ENCODE data around the gene KDM8.
"Not testable (repeated sequence)": the region's sequence is repeated elsewhere in the genome, so short reads cannot be mapped to it uniquely, and the experiment has no call there.

Gene KDM8

DNA sequence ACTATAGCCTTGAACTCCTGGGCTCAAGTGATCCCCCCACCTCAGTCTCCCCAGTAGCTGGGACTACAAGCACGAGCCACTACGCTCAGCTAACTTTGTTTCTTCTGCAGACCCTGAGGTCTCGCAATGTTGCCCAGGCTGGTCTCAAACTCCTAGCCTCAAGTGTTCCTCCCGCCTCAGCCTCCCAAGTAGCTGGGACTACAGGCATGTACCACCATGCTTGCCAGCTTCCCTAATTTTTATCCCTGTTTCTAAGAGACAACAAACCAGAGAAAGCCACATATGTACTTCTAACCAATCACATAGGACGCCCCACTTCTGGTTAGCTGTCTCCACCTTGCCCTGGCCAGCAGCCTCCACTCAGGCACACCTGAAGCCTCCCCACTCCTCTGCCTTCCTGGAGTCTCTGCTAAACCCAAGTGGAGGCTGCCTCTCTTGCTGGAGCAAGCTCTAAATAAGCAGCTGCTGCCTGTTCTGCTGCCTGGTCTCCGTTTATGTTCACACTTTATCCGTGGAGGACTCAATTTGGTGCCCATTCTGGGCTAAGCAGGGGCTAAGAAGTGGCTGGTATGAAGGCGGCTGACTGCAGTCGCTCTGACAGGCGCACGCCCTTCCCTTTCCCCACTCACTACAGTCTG, 40.5 kb downstream of the KDM8 start:
- Histone ChIP-seq H3K9ac (ENCODE audit: low read length) (no peak overlapping the region), H2AK5ac (ENCODE audit: low read length) (no peak overlapping the region), H3K4me1 (ENCODE audit: control insufficient read depth, low read depth, low read length) (peaks cover 5% of the 10 kb centered on the region), H3K18ac (ENCODE audit: low read length) (no peak overlapping the region), H2BK120ac (ENCODE audit: low read depth, low read length) (no peak overlapping the region), H3K4ac (ENCODE audit: low read depth, low read length) (no peak overlapping the region), H4K8ac (ENCODE audit: low read depth, low read length) (no peak overlapping the region), H3K36me3 (ENCODE audit: control insufficient read depth, insufficient read depth, low read length) (no peaks in the 10 kb centered on the region), H3K56ac (ENCODE audit: low read length) (no peak overlapping the region), H2BK15ac (replicated peaks; ENCODE audit: low read depth) (no peak overlapping the region), H3K4me2 (ENCODE audit: low read length) (no peak overlapping the region), H3K27me3 (ENCODE audit: insufficient read depth, low read length, poor library complexity) (no peaks in the 10 kb centered on the region), H3K4me3 (ENCODE audit: low read length) (no peak overlapping the region), H3K79me1 (ENCODE audit: low read length) (no peaks in the 10 kb centered on the region), H3K79me2 (ENCODE audit: control insufficient read depth, insufficient read depth, low read length) (no peaks in the 10 kb centered on the region), H4K5ac (ENCODE audit: low read length) (no peak overlapping the region), H3K27ac (ENCODE audit: low read depth, low read length) (no peak overlapping the region), H2BK5ac (ENCODE audit: low read length) (no peak overlapping the region), H3K23ac (ENCODE audit: low read length) (no peak overlapping the region)
- WGBS (ENCODE audit: extremely low coverage, insufficient coverage, low lambda C conversion rate): no CpG with 5 or more reads among the region's 11 CpGs
- no peak for DNase-seq

DNA sequence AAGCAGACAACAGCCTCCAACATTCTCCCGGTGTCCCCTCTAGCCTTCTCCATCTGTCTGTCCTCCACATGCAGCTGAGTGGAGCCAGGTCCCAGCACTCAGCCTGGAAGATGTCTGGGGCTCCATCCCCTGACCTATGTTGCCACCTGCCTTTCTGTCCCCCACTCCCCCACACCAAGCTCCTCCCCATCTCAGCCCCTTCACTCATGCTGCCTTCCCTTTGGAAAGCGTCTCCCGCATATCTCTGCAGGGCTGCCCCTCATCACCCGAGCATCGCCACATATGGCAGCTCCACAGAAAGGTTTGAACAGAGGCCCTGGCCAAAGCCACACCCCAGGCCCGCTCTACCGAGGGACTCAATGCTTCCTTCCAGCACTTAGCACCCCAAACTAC, 41.0 kb downstream of the KDM8 start:
- no peak overlapping the region for H3K18ac ChIP-seq (ENCODE audit: low read length)
- H2BK5ac ChIP-seq (ENCODE audit: low read length): no peak overlapping the region
- no peak overlapping the region for H3K9ac ChIP-seq (ENCODE audit: low read length)
- H3K79me2 ChIP-seq (ENCODE audit: control insufficient read depth, insufficient read depth, low read length): no peaks in the 10 kb centered on the region
- no peak overlapping the region for H3K56ac ChIP-seq (ENCODE audit: low read length)
- H4K8ac ChIP-seq (ENCODE audit: low read depth, low read length): no peak overlapping the region
- H3K4me2 ChIP-seq (ENCODE audit: low read length): no peak overlapping the region
- no peak overlapping the region for H3K27ac ChIP-seq (ENCODE audit: low read depth, low read length)
- H3K27me3 ChIP-seq (ENCODE audit: insufficient read depth, low read length, poor library complexity): no peaks in the 10 kb centered on the region
- H3K79me1 ChIP-seq (ENCODE audit: low read length): no peaks in the 10 kb centered on the region
- no peak for DNase-seq
- peaks cover 5% of the 10 kb centered on the region for H3K4me1 ChIP-seq (ENCODE audit: control insufficient read depth, low read depth, low read length)
- no peaks in the 10 kb centered on the region for H3K36me3 ChIP-seq (ENCODE audit: control insufficient read depth, insufficient read depth, low read length)
- no peak overlapping the region for H3K4ac ChIP-seq (ENCODE audit: low read depth, low read length)
- no CpG with 5 or more reads among the region's 7 CpGs for WGBS (ENCODE audit: extremely low coverage, insufficient coverage, low lambda C conversion rate)
- H2AK5ac ChIP-seq (ENCODE audit: low read length): no peak overlapping the region
- no peak overlapping the region for H3K23ac ChIP-seq (ENCODE audit: low read length)
- H4K5ac ChIP-seq (ENCODE audit: low read length): no peak overlapping the region
- H2BK120ac ChIP-seq (ENCODE audit: low read depth, low read length): no peak overlapping the region
- no peak overlapping the region for H2BK15ac ChIP-seq (replicated peaks; ENCODE audit: low read depth)
- no peak overlapping the region for H3K4me3 ChIP-seq (ENCODE audit: low read length)

DNA sequence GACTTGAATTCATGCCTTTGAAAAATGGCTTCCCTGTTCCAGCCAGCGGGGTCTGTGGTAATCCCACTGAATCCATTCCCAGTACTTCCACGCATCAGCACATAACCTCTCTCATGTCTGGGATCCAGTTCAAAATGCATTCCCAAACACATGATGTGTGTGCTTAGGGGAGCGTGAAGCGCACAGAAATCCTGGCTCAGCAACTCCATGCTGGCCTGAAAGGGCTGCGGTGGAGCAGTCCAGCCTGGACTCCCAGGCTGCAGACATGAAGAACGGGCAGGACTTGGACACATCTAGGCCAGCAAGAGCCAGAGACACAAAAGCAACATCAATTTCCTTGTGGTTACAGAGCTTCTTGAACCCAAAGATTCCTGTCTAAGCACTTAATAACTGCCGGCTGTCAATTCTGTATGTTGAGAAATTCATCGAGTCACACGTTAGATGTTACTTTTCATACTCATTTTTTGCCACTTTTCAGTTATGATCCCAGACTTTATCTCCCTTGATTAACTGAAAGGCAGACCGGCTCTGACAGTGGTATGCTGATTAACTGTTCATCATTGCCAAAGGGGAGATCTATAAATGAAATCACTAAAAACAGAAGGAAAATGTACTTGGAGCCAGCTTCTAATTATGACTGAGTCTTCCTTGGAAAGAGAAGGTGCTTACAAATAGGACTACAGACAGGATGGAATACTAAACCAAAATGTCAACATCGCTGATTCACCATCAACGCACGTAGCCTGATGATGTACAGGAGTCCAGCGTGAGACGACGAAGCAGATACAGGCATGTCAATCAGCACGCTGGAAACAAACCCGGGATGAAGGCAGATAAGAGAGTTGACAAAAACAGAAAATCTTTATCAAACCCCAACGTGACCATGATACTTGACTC, 42.2 kb downstream of the KDM8 start:
- H2BK15ac ChIP-seq (replicated peaks; ENCODE audit: low read depth): no peak overlapping the region
- no peak overlapping the region for H3K27ac ChIP-seq (ENCODE audit: low read depth, low read length)
- no peaks in the 10 kb centered on the region for H3K79me2 ChIP-seq (ENCODE audit: control insufficient read depth, insufficient read depth, low read length)
- H4K5ac ChIP-seq (ENCODE audit: low read length): no peak overlapping the region
- H2BK5ac ChIP-seq (ENCODE audit: low read length): no peak overlapping the region
- H2AK5ac ChIP-seq (ENCODE audit: low read length): no peak overlapping the region
- peaks cover 5% of the 10 kb centered on the region for H3K4me1 ChIP-seq (ENCODE audit: control insufficient read depth, low read depth, low read length)
- H3K79me1 ChIP-seq (ENCODE audit: low read length): no peaks in the 10 kb centered on the region
- no peak overlapping the region for H3K4me2 ChIP-seq (ENCODE audit: low read length)
- WGBS (ENCODE audit: extremely low coverage, insufficient coverage, low lambda C conversion rate): no CpG with 5 or more reads among the region's 19 CpGs
- no peak overlapping the region for H3K18ac ChIP-seq (ENCODE audit: low read length)
- no peak overlapping the region for H2BK120ac ChIP-seq (ENCODE audit: low read depth, low read length)
- H3K36me3 ChIP-seq (ENCODE audit: control insufficient read depth, insufficient read depth, low read length): no peaks in the 10 kb centered on the region
- no peaks in the 10 kb centered on the region for H3K27me3 ChIP-seq (ENCODE audit: insufficient read depth, low read length, poor library complexity)
- no peak overlapping the region for H3K4ac ChIP-seq (ENCODE audit: low read depth, low read length)
- no peak overlapping the region for H4K8ac ChIP-seq (ENCODE audit: low read depth, low read length)
- no peak overlapping the region for H3K56ac ChIP-seq (ENCODE audit: low read length)
- no peak overlapping the region for H3K9ac ChIP-seq (ENCODE audit: low read length)
- no peak for DNase-seq
- no peak overlapping the region for H3K4me3 ChIP-seq (ENCODE audit: low read length)
- H3K23ac ChIP-seq (ENCODE audit: low read length): no peak overlapping the region

DNA sequence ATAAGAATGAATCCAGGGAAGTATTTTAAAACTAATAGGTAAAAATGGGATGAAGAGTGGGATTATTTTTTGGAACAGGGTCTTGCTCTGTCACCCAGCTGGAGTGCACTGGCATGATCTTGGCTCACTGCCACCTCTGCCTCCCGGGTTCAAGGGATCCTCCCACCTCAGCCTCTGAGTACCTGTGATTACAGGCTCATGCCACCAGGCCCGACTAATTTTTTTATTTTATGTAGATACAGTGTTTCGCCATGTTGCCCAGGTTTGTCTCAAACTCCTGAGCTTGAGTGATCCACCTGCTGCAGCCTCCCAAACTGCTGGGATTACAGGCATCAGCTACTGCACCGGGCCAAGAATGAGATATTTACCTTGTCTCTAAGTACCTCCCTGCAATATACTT, 43.1 kb downstream of the KDM8 start:
- Histone ChIP-seq H3K4me2 (ENCODE audit: low read length) (no peak overlapping the region), H3K27ac (ENCODE audit: low read depth, low read length) (no peak overlapping the region)
- WGBS (ENCODE audit: extremely low coverage, insufficient coverage, low lambda C conversion rate): no CpG with 5 or more reads among the region's 4 CpGs

DNA sequence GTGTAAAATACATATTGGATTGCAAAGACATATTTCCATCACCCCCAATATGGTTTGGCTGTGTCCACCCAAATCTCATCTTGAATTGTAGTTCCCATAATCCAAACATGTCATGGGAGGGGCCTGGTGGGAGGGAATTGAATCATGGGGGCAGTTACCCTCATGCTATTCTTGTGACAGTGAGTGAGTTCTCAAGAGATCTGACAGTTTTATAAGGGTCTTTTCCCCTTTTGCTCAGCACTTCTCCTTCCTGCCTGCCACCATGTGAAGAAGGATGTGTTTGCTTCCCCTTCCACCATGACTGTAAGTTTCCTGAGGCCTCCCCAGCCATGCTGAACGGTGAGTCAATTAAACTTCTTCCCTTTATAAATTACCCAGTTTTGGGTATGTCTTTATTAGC, 43.8 kb downstream of the KDM8 start:
- WGBS (ENCODE audit: extremely low coverage, insufficient coverage, low lambda C conversion rate): no CpG with 5 or more reads among the region's 1 CpG
- not testable (repeated sequence) for H2AK5ac ChIP-seq (ENCODE audit: low read length); H3K9ac ChIP-seq (ENCODE audit: low read length); H2BK120ac ChIP-seq (ENCODE audit: low read depth, low read length); H3K18ac ChIP-seq (ENCODE audit: low read length); H2BK15ac ChIP-seq (replicated peaks; ENCODE audit: low read depth); H3K79me1 ChIP-seq (ENCODE audit: low read length); H4K8ac ChIP-seq (ENCODE audit: low read depth, low read length); DNase-seq; H3K4me3 ChIP-seq (ENCODE audit: low read length); H3K79me2 ChIP-seq (ENCODE audit: control insufficient read depth, insufficient read depth, low read length); H3K23ac ChIP-seq (ENCODE audit: low read length); H2BK5ac ChIP-seq (ENCODE audit: low read length); H3K4me2 ChIP-seq (ENCODE audit: low read length); H3K36me3 ChIP-seq (ENCODE audit: control insufficient read depth, insufficient read depth, low read length); H3K27me3 ChIP-seq (ENCODE audit: insufficient read depth, low read length, poor library complexity); H3K4ac ChIP-seq (ENCODE audit: low read depth, low read length); H3K27ac ChIP-seq (ENCODE audit: low read depth, low read length); H3K4me1 ChIP-seq (ENCODE audit: control insufficient read depth, low read depth, low read length); H4K5ac ChIP-seq (ENCODE audit: low read length); H3K56ac ChIP-seq (ENCODE audit: low read length)

More for the DNA sequence above, 43.1 kb downstream of the KDM8 start:
- Histone ChIP-seq H3K4ac (ENCODE audit: low read depth, low read length) (no peak overlapping the region), H3K9ac (ENCODE audit: low read length) (no peak overlapping the region), H2BK120ac (ENCODE audit: low read depth, low read length) (no peak overlapping the region), H3K23ac (ENCODE audit: low read length) (no peak overlapping the region), H2BK5ac (ENCODE audit: low read length) (no peak overlapping the region), H2BK15ac (replicated peaks; ENCODE audit: low read depth) (no peak overlapping the region), H3K4me3 (ENCODE audit: low read length) (no peak overlapping the region), H4K5ac (ENCODE audit: low read length) (no peak overlapping the region), H3K4me1 (ENCODE audit: control insufficient read depth, low read depth, low read length) (peaks cover 5% of the 10 kb centered on the region), H3K79me1 (ENCODE audit: low read length) (no peaks in the 10 kb centered on the region), H3K18ac (ENCODE audit: low read length) (no peak overlapping the region), H2AK5ac (ENCODE audit: low read length) (no peak overlapping the region), H3K27me3 (ENCODE audit: insufficient read depth, low read length, poor library complexity) (no peaks in the 10 kb centered on the region), H3K36me3 (ENCODE audit: control insufficient read depth, insufficient read depth, low read length) (no peaks in the 10 kb centered on the region), H3K56ac (ENCODE audit: low read length) (no peak overlapping the region), H4K8ac (ENCODE audit: low read depth, low read length) (no peak overlapping the region), H3K79me2 (ENCODE audit: control insufficient read depth, insufficient read depth, low read length) (no peaks in the 10 kb centered on the region)
- no peak for DNase-seq
